ENCODE results near the gene ZBTB6. TPM values are rescaled to one million over a fixed set of nuclear protein-coding genes. Genes with fewer than 3 reads are reported as not detected.
"Not testable (repeated sequence)": the region's sequence is repeated elsewhere in the genome, so short reads cannot be mapped to it uniquely, and the experiment has no call there.

ZBTB6 gene
- total and polyA plus RNA-seq, 8 donors, result 2.3 to 21.3 (median 4.5) TPM

- Histone ChIP-seq H3K4me1 (peaks cover 0 to 5% (median 2%) of the 10 kb centered on the region in 4 donors), H3K36me3 (peaks cover 36 to 96% (median 86%) of the 10 kb centered on the region in 4 donors), H3K27me3 (no peaks in the 10 kb centered on the region), H3K27ac (no peak overlapping the region), H3K9me3 (no peaks in the 10 kb centered on the region), H3K4me3 (no peak overlapping the region)
- no peak for TF ChIP-seq POLR2A (IDR thresholded peaks at IDR 0.05)
- TF ChIP-seq EP300 (IDR thresholded peaks at IDR 0.05), result no peak
- TF ChIP-seq POLR2AphosphoS5 (IDR thresholded peaks at IDR 0.05), result no peak
- no peak for TF ChIP-seq CTCF (IDR thresholded peaks at IDR 0.05)
- 62 to 93% (median 82%) methylated on average over 3 of the region's 3 CpGs for WGBS, 5 donors
- intact Hi-C loops (cut with DNase I; ENCODE audit: low total_unique reads), result no loop called here
- no peak for DNase-seq
These were observed 24.6 kb downstream of the ZBTB6 start for GRCh38 chr9:122888480-122888879.

GRCh38 chr9:122883125-122883524 lies 30.0 kb downstream of the ZBTB6 start:
- Histone ChIP-seq H3K36me3 (peaks cover 54 to 98% (median 90%) of the 10 kb centered on the region in 4 donors), H3K9me3 (no peaks in the 10 kb centered on the region), H3K4me3 (no peak overlapping the region), H3K27ac (no peak overlapping the region), H3K27me3 (no peaks in the 10 kb centered on the region), H3K4me1 (peaks cover 0 to 29% (median 13%) of the 10 kb centered on the region in 4 donors)
- 79 to 93% (median 85%) methylated on average over 2 of the region's 2 CpGs for WGBS, 5 donors
- no peak for DNase-seq
- no peak for TF ChIP-seq POLR2A (IDR thresholded peaks at IDR 0.05)
- TF ChIP-seq CTCF (IDR thresholded peaks at IDR 0.05), result no peak
- TF ChIP-seq POLR2AphosphoS5 (IDR thresholded peaks at IDR 0.05), result no peak
- no peak for TF ChIP-seq EP300 (IDR thresholded peaks at IDR 0.05)
- intact Hi-C loops (cut with DNase I; ENCODE audit: low total_unique reads), result no loop called here

GRCh38 chr9:122879443-122879842 lies 33.7 kb downstream of the ZBTB6 start:
- Histone ChIP-seq H3K9me3 (no peaks in the 10 kb centered on the region), H3K27ac (no peak overlapping the region), H3K4me1 (peaks cover 0 to 29% (median 13%) of the 10 kb centered on the region in 4 donors), H3K36me3 (peaks cover 78 to 100% (median 99%) of the 10 kb centered on the region in 4 donors), H3K4me3 (no peak overlapping the region), H3K27me3 (no peaks in the 10 kb centered on the region)
- intact Hi-C loops (cut with DNase I; ENCODE audit: low total_unique reads), result no loop called here
- no peak for TF ChIP-seq CTCF (IDR thresholded peaks at IDR 0.05)
- no peak for TF ChIP-seq POLR2AphosphoS5 (IDR thresholded peaks at IDR 0.05)
- TF ChIP-seq POLR2A (IDR thresholded peaks at IDR 0.05), result no peak
- no peak for TF ChIP-seq EP300 (IDR thresholded peaks at IDR 0.05)
- DNase-seq, result no peak
- WGBS, 5 donors, result 40 to 67% (median 55%) methylated on average over 2 of the region's 2 CpGs

- intact Hi-C loops (cut with DNase I; ENCODE audit: low total_unique reads), result no loop called here
- H3K4me1 ChIP-seq, result no peaks in the 10 kb centered on the region
These were observed 37.6 kb downstream of the ZBTB6 start for GRCh38 chr9:122875523-122875922.

GRCh38 chr9:122867276-122867675 lies 45.8 kb downstream of the ZBTB6 start:
- H3K36me3 ChIP-seq, result peaks cover 8 to 64% (median 62%) of the 10 kb centered on the region in 4 donors
- 91 to 100% (median 97%) methylated on average over 6 to 11 of the region's 27 CpGs; no CpG with 5 or more reads in 1 of the 5 donors for WGBS, 5 donors

More at GRCh38 chr9:122875523-122875922, 37.6 kb downstream of the ZBTB6 start:
- Histone ChIP-seq H3K4me3 (no peak overlapping the region), H3K36me3 (peaks cover 74 to 100% (median 99%) of the 10 kb centered on the region in 4 donors), H3K27ac (no peak overlapping the region), H3K9me3 (no peaks in the 10 kb centered on the region), H3K27me3 (no peaks in the 10 kb centered on the region)
- no peak for TF ChIP-seq POLR2AphosphoS5 (IDR thresholded peaks at IDR 0.05)
- TF ChIP-seq EP300 (IDR thresholded peaks at IDR 0.05), result no peak
- TF ChIP-seq POLR2A (IDR thresholded peaks at IDR 0.05), result no peak
- TF ChIP-seq CTCF (IDR thresholded peaks at IDR 0.05), result no peak
- 83 to 89% (median 86%) methylated on average over 1 of the region's 1 CpG for WGBS, 5 donors
- no peak for DNase-seq

More at GRCh38 chr9:122867276-122867675, 45.8 kb downstream of the ZBTB6 start:
- DNase-seq; H3K9me3 ChIP-seq; intact Hi-C loops (cut with DNase I; ENCODE audit: low total_unique reads); H3K27me3 ChIP-seq; H3K4me3 ChIP-seq; H3K4me1 ChIP-seq; H3K27ac ChIP-seq: not testable (repeated sequence)

Data from stomach (tissue), 9 donors.